GM21528 (cell line): ENCODE measurements around the gene PLA2G10.
"Not testable (repeated sequence)": the region's sequence is repeated elsewhere in the genome, so short reads cannot be mapped to it uniquely, and the experiment has no call there.

Experiments used
- ATAC-seq: cut with Tn5 transposase; IDR thresholded peaks from one replicate; pipeline ENCODE4 v1.9.1; 2021; ENCODE audit warnings: mild to moderate bottlenecking, moderate library complexity; ENCODE audit not compliant: unreplicated experiment, low FRiP score

The PLA2G10 gene, protein sequence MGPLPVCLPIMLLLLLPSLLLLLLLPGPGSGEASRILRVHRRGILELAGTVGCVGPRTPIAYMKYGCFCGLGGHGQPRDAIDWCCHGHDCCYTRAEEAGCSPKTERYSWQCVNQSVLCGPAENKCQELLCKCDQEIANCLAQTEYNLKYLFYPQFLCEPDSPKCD

GRCh38 chr16:14694129-14694528, at the start of gene PLA2G10:
Gene PLA2G10, minus strand, starts transcription at chr16:14694308. Its CDS starts 79 bp downstream, at chr16:14694229.
- not testable (repeated sequence) for ATAC-seq

GRCh38 chr16:14742273-14743128, 48.4 kb upstream of the PLA2G10 start, which contains the start of gene NPIPA2:
Gene NPIPA2, plus strand, starts transcription at chr16:14742533. Its CDS starts 5,533 bp downstream, at chr16:14748066.
- peak; percentile 93 for ATAC-seq

DNA sequence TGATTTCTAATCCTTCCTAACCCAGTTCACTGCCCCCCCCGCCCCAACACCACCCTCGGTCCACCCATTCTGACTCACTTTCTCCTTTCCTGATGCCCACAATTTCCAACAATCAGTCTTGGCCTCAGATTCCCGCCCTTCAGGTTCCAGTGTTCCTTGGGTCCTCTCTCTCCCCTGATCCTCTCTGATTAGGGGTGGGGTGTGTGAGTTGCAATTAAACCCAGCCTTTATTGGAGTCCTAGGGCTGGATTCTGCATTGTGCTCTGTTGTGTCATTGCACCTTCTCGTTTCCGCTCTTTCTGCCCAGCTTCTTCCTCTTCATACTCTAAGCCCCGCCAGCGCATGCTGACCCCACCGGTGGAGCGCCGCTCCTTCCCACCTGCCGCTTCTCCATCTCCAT, 47.7 kb upstream of the PLA2G10 start:
- peak; percentile 18 for ATAC-seq

DNA sequence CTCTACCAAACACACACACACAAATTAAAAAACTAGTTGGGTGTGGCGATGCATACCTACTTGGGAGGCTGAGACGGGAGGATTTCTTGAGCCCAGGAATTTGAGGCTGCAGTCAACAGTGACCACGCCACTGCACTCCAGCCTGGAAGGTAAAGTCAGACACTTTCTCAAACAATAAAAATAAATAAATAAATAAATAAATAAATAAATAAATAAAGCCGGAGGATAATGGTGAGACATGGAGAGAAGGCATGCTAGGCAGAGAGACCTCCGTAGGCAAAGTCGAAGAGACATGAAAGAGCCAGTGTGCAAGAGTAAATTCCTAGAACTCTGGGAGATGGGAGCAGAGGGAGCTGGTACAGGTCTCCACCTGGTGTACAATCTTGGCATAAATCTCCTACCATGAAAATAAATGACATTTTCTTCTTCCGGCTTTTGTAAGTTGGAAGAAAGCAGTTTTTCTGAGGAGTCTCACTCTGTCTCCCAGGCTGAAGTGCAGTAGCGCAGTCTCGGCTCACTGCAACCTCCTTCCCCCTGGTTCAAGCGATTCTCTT, 46.8 kb upstream of the PLA2G10 start:
- not testable (repeated sequence) for ATAC-seq

DNA sequence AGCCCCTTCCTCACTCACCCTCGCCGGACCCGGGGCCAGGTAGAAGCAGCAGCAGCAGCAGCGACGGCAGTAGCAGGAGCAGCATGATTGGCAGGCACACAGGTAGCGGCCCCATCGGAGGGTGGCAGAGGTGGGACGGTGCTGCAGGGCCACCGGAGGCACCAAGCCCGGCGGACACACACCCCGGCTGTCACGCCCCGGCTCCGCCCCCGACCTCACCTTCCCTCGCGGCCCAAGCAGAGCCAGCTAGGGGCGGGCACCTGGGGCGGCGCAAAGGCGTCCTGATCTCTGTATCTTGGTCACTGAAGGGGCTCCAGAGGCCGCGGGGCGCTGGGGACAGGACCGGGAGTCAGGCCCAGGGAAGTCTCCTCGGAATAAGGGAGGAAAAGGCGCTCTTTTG, 39.1 kb upstream of the PLA2G10 start:
- ATAC-seq = not testable (repeated sequence)

DNA sequence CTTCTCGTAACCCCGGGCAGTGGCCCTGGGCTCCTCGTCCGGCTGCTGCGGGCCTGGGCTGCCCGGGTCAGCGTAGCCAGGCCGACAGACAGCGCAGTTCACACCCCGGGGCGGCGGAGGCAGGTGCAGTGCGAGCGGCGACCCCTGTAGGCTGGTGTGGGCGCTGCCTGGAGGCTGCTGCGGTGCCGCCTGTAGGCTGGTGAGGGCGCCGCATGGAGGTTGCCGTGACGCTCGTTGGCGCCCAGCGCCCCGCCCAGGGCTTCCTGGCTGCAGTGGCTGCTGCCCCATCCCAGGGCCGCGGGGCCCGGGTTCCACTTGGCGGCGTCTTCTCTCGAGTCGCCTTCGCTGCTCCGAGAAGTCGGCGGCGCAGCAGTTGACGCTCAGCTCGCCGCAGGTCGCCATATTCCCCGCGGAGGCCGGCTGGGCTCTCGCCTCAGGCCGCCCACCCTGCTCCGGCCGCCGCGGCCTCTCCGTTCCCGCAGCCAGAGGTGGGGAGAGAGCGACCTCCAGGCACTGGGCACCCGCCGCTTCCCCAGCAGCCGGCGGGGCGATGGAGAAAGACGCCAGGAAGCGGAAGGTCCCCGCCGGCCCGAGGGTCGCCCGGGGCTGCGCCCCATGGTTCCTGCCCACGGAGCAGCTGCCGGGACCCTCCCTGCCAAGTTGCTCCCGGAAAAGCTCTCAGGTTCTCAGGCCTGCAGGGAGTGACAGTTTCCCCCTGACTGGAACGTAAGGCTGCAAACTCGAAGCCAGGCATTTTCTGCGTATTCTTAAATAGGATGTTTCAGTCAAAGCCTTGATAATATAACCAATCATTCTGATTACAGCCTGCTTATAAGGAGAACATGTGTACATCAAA, 9.3 kb upstream of the PLA2G10 start, which contains the start of gene NPIPA3:
NPIPA3 (plus strand) TSS at position 256 of the 856 bp plus-strand sequence. CDS start 5,533 bp downstream, outside the sequence.
- ATAC-seq = peak; percentile 95

- ATAC-seq = not testable (repeated sequence)
Measured at GRCh38 chr16:14702672-14703071, 8.6 kb upstream of the PLA2G10 start.

DNA sequence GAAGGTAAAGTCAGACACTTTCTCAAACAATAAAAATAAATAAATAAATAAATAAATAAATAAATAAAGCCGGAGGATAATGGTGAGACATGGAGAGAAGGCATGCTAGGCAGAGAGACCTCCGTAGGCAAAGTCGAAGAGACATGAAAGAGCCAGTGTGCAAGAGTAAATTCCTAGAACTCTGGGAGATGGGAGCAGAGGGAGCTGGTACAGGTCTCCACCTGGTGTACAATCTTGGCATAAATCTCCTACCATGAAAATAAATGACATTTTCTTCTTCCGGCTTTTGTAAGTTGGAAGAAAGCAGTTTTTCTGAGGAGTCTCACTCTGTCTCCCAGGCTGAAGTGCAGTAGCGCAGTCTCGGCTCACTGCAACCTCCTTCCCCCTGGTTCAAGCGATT, 7.8 kb upstream of the PLA2G10 start:
- ATAC-seq = not testable (repeated sequence)

- ATAC-seq = not testable (repeated sequence)
Measured at GRCh38 chr16:14685870-14686793, 8.0 kb downstream of the PLA2G10 start.

GRCh38 chr16:14682121-14682520, 12.0 kb downstream of the PLA2G10 start:
- ATAC-seq = no peak

DNA sequence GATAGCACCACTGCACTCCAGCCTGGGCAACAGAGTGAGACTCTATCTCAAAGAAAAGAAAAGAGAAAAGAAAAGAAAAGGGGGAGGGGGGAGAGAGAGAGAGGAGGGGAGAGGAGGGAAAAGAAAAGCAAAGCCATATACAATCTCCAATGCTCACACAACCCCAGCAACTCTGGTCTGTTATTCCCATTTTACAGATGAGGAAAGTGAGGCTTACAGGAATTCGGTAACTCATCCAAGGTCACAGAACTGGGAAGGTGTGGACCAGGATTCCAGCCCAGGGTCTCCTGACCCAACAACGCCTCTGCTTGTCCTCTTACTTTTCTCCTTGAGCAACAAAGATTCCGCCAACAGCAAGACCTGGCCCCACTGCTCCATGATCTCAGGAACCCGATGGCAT, 13.0 kb downstream of the PLA2G10 start:
- no peak for ATAC-seq

DNA sequence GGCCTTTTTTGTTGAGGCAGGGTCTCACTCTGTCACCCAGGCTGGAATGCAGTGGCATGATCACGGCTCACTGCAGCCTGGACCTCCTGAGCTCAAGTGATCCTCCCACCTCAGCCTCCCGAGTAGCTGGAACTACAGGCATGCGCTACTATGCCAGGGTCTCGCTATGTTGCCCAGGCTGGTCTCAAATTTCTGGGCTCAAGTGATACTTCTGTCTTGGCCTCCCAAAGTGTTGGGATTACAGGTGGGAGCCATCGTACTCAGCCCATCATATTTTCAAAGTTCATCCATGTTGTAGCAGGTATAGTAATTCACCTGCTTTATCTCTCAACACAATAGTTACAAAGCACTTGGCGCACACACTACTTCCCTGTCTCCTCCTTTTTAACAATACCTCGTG, 13.7 kb downstream of the PLA2G10 start:
- not testable (repeated sequence) for ATAC-seq

GRCh38 chr16:14678748-14679497, 15.2 kb downstream of the PLA2G10 start:
- ATAC-seq = no peak

GRCh38 chr16:14677627-14678026, 16.5 kb downstream of the PLA2G10 start:
- ATAC-seq = no peak

GRCh38 chr16:14676633-14677032, 17.5 kb downstream of the PLA2G10 start:
- no peak for ATAC-seq

GRCh38 chr16:14672403-14672971, 21.6 kb downstream of the PLA2G10 start:
- no peak for ATAC-seq

- ATAC-seq = no peak
Measured at GRCh38 chr16:14669776-14670175, 24.3 kb downstream of the PLA2G10 start.

- ATAC-seq = no peak
Measured at GRCh38 chr16:14668556-14669223, 25.4 kb downstream of the PLA2G10 start.
